ENCODE results near the gene ATAT1. TPM values are rescaled to one million over a fixed set of nuclear protein-coding genes. Genes with fewer than 3 reads are reported as not detected.

ATAT1 gene
- polyA plus RNA-seq, 1 of the 3 experiments (the other 2 are of a cell fraction), result 36.2 TPM

- no peaks in the 10 kb centered on the region for H3K9me2 ChIP-seq
- no peak overlapping the region for H3K27ac ChIP-seq (ENCODE audit: low read depth in 2 of 2, low read length in 1 of 2)
- H3K9me3 ChIP-seq, result no peaks in the 10 kb centered on the region
- POLR2A ChIA-PET, result no interaction called here
- H3K27me3 ChIP-seq (ENCODE audit: insufficient read depth), result no peaks in the 10 kb centered on the region
- peaks cover 60 to 61% of the 10 kb centered on the region in 2 experiments for H3K36me3 ChIP-seq (replicated peaks in 1 of 2; ENCODE audit: control insufficient read depth in 1 of 2, insufficient read depth in 2 of 2, low read length in 1 of 2)
- H2AFZ ChIP-seq (ENCODE audit: low read depth), result no peak overlapping the region
- TF ChIP-seq TEAD4 (IDR thresholded peaks at IDR 0.05; ENCODE audit: borderline replicate concordance, insufficient read depth), result no peak
- TF ChIP-seq REST (IDR thresholded peaks at IDR 0.05; ENCODE audit: low read depth, low read length), result no peak
- no peak for TF ChIP-seq GABPA (IDR thresholded peaks at IDR 0.05; ENCODE audit: low read depth)
- TF ChIP-seq FOSL2 (IDR thresholded peaks at IDR 0.05; ENCODE audit: borderline replicate concordance, low read depth), result no peak
- TF ChIP-seq, protein P1, sequence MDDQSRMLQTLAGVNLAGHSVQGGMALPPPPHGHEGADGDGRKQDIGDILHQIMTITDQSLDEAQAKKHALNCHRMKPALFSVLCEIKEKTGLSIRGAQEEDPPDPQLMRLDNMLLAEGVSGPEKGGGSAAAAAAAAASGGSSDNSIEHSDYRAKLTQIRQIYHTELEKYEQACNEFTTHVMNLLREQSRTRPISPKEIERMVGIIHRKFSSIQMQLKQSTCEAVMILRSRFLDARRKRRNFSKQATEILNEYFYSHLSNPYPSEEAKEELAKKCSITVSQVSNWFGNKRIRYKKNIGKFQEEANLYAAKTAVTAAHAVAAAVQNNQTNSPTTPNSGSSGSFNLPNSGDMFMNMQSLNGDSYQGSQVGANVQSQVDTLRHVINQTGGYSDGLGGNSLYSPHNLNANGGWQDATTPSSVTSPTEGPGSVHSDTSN (IDR thresholded peaks at IDR 0.05), result no peak
- no peak for TF ChIP-seq FOXJ3 (CRISPR knock-in tag; IDR thresholded peaks at IDR 0.05)
- TF ChIP-seq EZH2phosphoT487 (IDR thresholded peaks at IDR 0.05; ENCODE audit: borderline replicate concordance, low read depth), result no peak
- TF ChIP-seq JUND (IDR thresholded peaks at IDR 0.05), result no peak
- no peak for TF ChIP-seq MEF2A (IDR thresholded peaks at IDR 0.05; ENCODE audit: borderline replicate concordance, low read depth)
- no peak for TF ChIP-seq RFX5 (IDR thresholded peaks at IDR 0.05; ENCODE audit: low read length)
- no peak for TF ChIP-seq ELF1 (IDR thresholded peaks at IDR 0.05)
- TF ChIP-seq TCF12 (IDR thresholded peaks at IDR 0.05), result no peak
- TF ChIP-seq, protein P2, sequence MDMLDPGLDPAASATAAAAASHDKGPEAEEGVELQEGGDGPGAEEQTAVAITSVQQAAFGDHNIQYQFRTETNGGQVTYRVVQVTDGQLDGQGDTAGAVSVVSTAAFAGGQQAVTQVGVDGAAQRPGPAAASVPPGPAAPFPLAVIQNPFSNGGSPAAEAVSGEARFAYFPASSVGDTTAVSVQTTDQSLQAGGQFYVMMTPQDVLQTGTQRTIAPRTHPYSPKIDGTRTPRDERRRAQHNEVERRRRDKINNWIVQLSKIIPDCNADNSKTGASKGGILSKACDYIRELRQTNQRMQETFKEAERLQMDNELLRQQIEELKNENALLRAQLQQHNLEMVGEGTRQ (IDR thresholded peaks at IDR 0.05; ENCODE audit: borderline replicate concordance, low read depth, low read length), result no peak
- TF ChIP-seq RAD21 (IDR thresholded peaks at IDR 0.05; ENCODE audit: low read length), result no peak
- TF ChIP-seq, protein P3, sequence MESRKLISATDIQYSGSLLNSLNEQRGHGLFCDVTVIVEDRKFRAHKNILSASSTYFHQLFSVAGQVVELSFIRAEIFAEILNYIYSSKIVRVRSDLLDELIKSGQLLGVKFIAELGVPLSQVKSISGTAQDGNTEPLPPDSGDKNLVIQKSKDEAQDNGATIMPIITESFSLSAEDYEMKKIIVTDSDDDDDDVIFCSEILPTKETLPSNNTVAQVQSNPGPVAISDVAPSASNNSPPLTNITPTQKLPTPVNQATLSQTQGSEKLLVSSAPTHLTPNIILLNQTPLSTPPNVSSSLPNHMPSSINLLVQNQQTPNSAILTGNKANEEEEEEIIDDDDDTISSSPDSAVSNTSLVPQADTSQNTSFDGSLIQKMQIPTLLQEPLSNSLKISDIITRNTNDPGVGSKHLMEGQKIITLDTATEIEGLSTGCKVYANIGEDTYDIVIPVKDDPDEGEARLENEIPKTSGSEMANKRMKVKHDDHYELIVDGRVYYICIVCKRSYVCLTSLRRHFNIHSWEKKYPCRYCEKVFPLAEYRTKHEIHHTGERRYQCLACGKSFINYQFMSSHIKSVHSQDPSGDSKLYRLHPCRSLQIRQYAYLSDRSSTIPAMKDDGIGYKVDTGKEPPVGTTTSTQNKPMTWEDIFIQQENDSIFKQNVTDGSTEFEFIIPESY (IDR thresholded peaks at IDR 0.05; ENCODE audit: borderline replicate concordance, low read depth), result no peak
- TF ChIP-seq, protein P4, sequence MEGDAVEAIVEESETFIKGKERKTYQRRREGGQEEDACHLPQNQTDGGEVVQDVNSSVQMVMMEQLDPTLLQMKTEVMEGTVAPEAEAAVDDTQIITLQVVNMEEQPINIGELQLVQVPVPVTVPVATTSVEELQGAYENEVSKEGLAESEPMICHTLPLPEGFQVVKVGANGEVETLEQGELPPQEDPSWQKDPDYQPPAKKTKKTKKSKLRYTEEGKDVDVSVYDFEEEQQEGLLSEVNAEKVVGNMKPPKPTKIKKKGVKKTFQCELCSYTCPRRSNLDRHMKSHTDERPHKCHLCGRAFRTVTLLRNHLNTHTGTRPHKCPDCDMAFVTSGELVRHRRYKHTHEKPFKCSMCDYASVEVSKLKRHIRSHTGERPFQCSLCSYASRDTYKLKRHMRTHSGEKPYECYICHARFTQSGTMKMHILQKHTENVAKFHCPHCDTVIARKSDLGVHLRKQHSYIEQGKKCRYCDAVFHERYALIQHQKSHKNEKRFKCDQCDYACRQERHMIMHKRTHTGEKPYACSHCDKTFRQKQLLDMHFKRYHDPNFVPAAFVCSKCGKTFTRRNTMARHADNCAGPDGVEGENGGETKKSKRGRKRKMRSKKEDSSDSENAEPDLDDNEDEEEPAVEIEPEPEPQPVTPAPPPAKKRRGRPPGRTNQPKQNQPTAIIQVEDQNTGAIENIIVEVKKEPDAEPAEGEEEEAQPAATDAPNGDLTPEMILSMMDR (IDR thresholded peaks at IDR 0.05), result no peak
- TF ChIP-seq GATA2 (CRISPR knock-in tag; IDR thresholded peaks at IDR 0.05), result no peak
- TF ChIP-seq POLR2AphosphoS5 (IDR thresholded peaks at IDR 0.05; ENCODE audit: low read depth, low read length), result no peak
- no peak for TF ChIP-seq RXRA (IDR thresholded peaks at IDR 0.05; ENCODE audit: borderline replicate concordance, low read depth)
- TF ChIP-seq CHD2 (IDR thresholded peaks at IDR 0.05; ENCODE audit: low read length, partially characterized antibody), result no peak
- no peak overlapping the region for H3K9ac ChIP-seq
- CTCF ChIA-PET, result interaction anchor here (0.9 to 2.2 kb wide), 6 partner anchors 7 to 66 kb away, joined by 3 to 19 read pairs (median 4); partner anchors contain the start of gene DHX16
- H3K4me2 ChIP-seq, result no peak overlapping the region
- H3K4me1 ChIP-seq (ENCODE audit: control insufficient read depth in 1 of 2, insufficient read depth in 2 of 2, low read depth in 1 of 2, low read length in 1 of 2), result no peaks in the 10 kb centered on the region
- H3K4me3 ChIP-seq (ENCODE audit: low read depth in 2 of 2, low read length in 1 of 2), result no peak overlapping the region
- peaks cover 9% of the 10 kb centered on the region; the same call in 1 of the 2 replicates for H3K79me2 ChIP-seq (ENCODE audit: insufficient read depth)
- no peaks in the 10 kb centered on the region for H4K20me1 ChIP-seq (ENCODE audit: insufficient read depth)
- DNase-seq, result no peak
- 96% methylated on average over 34 of the region's 34 CpGs for WGBS (ENCODE audit: low lambda C conversion rate)
- H3F3A ChIP-seq (replicated peaks; ENCODE audit: insufficient read depth), result no peaks in the 10 kb centered on the region
These were observed 38.5 kb downstream of the ATAT1 start for GRCh38 chr6:30664994-30665767.

All from SK-N-SH (cell line).